ENCODE measurements around the gene PLCXD1.
"Not testable (repeated sequence)": the region's sequence is repeated elsewhere in the genome, so short reads cannot be mapped to it uniquely, and the experiment has no call there.

The PLCXD1 gene

DNA sequence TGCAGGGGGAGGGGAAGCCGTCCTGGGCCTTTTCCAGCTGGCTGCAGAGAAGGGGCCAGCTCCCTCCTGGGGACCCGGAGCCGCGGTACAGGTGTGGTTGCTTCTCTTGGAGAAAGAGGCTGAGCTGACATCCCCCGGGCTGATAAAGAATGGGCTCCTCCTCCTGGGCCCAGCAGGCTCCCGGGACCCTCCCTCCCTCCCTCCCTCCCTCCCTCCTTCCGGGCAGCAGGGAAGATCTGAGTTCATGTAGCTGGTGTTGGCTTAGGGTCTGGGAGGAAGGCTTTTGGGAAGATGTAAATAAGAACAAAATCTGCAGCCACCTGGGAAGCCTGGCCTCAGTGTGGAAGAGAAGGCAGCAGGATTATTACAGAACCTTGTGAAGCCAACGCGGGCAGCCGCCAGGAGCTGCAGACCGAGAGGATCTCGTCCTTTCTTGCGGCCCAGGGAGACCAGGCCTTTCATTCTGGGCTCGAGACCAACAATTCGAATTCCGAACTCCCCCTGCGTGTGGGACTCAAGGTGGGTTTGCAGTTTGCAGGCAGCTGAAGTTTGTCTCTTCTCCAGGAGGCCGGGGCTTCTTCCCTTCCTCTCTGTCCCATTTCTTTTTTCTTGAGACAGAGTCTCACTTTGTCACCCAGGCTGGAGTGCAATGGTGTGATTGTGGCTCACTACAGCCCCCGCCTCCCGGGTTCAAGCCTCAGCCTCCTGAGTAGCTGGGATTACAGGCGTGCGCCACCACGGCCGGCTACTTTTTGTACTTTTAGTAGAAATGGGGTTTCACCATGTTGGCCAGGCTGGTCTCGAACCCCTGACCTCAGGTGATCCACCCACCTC lies at the start of gene PLCXD1:
Gene PLCXD1 (plus strand): TSS at position 216 of the 834 bp plus-strand sequence. CDS start 2,807 bp downstream, outside the sequence.
- no peak for DNase-seq

DNA sequence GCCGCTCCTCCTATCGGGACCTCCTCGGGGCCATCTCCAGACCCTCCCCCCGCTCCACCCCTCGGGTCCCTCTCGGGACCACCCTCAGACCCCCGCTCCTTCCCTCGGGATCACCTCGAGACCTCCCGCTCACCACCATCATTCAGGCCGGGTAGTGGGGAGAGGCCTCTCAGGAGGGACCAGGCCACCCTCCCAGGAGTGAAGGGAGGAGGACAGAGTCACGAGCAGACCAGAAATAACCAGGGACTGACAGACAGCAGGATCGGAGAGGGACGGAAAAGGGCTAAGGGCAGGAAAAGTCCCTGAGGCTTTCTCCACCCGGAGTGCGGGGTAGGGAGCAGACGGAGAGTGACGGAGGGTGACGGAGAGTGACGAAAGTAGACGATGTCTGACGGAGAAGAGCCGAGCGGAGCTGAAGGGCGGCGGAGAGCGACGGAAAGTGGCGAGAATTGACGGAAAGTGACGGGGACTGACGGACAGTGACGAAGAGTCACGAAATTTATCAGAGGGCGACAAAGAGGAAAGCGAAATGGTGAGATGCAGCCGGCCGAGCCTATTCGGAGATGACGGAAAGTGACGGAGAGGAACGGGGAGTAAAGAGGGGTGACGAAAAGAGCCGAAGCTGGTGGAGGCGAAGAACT lies 49.4 kb upstream of the PLCXD1 start:
- not testable (repeated sequence) for DNase-seq

DNA sequence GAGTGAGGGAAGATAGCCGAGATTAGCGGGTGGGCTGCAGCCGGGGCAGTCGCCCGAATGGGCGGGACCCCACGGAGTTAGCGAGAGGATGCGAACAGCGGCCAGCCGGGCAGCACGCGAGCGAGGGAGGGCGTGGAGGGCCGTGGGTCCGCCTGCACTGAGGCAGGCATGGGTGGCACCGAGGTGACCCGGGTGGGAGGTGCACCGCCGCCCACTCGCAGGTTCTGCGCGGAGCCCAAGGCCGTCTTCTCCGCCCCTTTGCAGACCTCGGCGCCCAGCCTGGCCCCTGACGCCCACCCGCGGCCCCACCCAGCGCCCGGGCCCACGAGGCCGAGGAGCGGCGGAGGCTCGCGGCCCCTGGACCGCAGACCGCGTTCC lies 48.9 kb upstream of the PLCXD1 start:
- not testable (repeated sequence) for DNase-seq

- not testable (repeated sequence) for DNase-seq
These were observed 45.0 kb upstream of the PLCXD1 start for GRCh38 chrX:236201-236600.

DNA sequence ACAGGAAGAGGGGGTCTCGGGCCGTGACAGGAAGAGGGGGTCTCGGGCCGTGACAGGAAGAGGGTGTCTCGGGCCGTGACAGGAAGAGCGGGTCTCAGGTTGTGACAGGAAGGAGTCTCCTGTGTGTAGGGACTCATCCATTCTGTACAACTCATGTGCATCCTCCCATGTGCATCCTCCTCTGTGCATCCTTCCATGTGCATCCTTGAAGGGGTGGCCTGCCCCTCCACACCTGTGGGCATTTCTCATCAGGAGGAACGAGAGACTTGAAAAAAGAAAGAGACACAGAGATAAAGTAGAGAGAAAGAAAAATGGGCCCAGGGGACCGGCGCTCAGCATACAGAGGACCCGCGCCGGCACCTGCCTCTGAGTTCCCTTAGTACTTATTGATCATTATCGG lies 30.2 kb upstream of the PLCXD1 start:
- no peak for DNase-seq

DNA sequence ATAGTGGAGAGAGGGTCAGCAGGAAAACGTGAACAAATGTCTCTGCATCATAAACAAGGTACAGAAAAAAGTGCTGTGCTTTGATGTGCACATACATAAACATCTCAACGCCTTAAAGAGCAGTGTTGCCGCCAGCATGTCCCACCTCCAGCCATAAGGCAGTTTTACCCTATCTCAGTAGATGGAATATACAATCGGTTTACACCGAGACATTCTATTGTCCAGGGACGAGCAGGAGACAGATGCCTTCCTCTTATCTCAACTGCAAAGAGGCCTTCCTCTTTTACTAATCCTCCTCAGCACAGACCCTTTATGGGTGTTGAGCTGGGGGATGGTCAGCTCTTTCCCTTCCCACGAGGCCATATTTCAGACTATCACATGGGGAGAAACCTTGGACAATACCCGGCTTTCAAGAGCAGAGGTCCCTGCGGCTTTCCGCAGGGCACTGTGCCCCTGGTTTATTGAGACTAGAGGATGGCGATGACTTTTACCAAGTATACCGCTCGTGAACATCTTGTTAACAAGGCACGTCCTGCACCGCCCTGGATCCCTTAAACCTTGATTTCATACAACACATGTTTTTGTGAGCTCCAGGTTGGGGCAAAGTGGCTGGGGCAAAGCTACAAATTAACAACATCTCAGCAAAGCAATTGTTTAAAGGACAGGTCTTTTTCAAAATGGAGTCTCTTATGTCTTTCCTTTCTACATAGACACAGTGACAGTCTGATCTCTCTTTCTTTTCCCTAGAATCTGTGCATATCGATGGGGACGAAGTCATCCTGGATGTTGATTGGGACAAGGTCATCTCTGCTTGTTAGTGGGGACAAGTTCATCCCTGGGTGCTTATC lies 29.6 kb upstream of the PLCXD1 start:
- not testable (repeated sequence) for DNase-seq

DNA sequence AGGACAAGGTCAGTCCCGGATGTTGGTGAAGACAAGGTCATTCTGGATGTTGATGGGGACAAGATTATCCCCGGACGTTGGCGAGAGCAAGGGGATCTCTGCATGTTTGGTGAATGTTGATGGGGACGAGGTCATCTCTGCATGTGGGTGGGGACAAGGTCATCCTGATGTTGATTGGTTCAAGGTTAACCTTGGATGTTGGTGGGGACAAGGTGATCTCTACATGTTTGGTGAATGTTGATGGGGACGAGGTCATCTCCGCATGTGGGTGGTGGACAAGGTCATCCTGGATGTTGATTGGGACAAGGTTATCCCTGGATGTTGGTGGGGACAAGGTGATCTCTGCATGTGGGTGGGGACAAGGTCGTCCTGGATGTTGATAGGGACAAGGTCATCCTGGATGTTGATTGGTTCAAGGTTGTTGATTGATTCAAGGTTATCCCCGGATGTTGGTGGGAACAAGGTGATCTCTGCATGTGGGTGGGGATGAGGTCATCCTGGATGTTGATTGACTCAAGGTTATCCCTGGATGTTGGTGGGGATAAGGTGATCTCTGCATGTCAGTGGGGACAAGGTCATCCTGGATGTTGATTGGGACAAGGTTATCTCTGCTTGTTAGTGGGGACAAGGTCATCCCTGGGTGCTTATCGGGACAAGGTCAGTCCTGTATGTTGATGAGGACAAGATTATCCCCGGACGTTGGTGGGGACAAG lies 28.8 kb upstream of the PLCXD1 start:
- no peak for DNase-seq

- DNase-seq, result no peak
These were observed 28.3 kb upstream of the PLCXD1 start for GRCh38 chrX:252957-253291.

GRCh38 chrX:253451-254297 lies 27.5 kb upstream of the PLCXD1 start:
- no peak for DNase-seq

DNA sequence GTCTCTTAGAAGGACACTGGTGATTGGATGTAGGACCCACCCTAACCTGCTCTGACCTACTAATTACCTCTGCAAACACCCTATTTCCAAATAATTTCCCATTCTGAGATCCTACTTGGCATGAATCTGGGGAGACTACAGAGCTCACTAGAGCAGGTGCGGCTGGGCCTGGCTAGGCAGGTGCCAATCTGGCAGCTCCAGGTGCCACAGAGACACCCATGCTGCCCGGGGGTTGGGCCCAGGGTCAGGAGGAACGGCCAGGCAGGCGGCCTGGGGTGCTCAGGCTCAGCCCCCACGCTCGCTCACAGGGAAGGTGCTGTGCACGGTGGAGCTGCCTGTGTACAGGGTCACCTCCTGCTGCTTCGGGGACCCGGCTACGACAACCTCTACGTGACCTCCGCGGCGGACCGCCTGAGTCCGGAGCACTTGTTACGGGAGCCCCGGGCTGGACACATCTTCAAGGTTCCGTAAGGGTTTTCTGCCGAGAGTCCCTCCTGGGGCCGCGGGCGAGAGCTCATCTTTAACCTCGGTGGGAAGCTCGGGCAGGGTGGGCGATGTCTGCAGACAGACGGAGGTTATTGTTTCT lies 26.5 kb upstream of the PLCXD1 start:
- DNase-seq, result no peak

DNA sequence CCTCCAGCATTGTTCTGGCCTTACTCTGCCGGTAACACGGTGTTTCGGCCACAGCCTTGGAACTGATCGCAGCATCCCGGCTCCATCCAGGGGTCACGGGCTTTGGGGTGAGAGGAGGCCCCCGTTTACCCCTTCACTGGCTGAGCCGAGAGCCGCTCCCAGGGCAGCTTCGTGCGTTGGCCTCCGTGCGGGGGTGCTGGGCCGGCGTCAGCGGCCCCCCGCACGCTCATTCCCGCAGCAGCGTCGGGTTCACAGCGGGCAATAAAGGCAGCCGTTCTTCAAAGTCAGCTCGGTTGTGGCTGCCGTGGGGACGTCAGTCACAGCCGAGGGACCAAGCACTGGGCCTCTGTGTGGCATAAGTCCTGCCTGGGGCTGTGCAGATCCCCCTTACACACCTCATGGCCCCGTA lies 25.3 kb upstream of the PLCXD1 start:
- DNase-seq, result no peak

GRCh38 chrX:257054-257453 lies 24.1 kb upstream of the PLCXD1 start:
- not testable (repeated sequence) for DNase-seq

- DNase-seq, result no peak
These were observed 23.4 kb upstream of the PLCXD1 start for GRCh38 chrX:257681-258289.

GRCh38 chrX:258291-259040 lies 22.7 kb upstream of the PLCXD1 start:
- no peak for DNase-seq

DNA sequence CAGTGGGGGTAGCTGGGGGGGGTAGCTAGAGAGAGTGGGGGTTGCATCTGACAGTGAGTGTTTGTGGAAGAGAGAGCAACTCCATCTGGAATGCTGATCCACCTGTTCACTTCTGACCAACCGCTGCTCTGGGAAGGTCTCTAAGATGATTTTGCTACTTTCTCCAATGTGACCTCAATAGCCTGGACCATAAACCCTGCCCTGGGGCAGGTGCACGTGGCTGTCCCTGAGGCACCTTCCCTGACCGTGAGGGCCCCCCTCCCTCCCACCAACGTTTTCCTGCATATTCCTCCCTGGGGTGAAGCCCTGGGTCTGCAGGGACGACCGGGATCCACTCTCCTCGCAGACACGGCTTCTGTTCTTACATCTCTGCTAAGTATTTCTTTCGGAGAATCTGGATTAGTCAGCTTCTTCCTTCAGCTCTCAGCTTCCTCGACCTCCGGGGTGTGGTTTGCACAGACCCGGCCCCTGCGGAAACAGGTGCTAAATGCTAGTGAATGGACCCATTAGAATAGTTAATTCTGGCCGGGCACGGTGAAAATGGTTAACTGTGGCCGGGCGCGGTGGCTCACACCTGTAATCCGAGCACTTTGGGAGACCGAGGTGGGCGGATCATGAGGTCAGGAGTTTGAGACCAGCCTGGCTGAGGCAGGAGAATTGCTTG lies 21.4 kb upstream of the PLCXD1 start:
- DNase-seq, result no peak

- no peak for DNase-seq
These were observed 19.8 kb upstream of the PLCXD1 start for GRCh38 chrX:261167-261918.

GRCh38 chrX:261919-262352 lies 19.2 kb upstream of the PLCXD1 start:
- DNase-seq, result no peak

DNA sequence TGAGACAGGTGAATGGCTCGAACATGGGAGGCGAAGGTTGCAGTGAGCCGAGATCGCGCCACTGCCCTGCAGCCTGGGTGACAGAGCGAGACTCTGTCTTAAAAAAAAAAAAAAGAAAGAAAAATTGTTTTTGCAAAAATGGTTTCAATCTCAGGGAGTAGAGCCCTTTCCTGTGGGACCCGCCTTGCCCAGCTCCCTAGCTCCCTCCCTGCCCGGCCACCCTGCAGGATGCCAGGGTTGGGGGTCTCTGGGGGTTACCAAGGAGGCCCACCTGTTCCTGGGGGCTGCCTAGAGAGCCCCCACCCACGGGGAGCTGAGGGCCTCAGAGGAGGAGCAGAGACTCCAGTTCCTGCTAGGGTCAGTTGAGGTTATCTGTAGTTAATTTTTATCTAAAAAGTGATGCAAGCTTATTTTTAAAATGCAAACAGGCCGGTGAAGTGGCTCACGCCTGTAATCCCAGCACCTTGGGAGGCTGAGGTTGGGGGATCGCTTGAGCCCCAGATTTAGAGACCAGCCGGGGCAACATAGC lies 18.7 kb upstream of the PLCXD1 start:
- DNase-seq, result no peak

DNA sequence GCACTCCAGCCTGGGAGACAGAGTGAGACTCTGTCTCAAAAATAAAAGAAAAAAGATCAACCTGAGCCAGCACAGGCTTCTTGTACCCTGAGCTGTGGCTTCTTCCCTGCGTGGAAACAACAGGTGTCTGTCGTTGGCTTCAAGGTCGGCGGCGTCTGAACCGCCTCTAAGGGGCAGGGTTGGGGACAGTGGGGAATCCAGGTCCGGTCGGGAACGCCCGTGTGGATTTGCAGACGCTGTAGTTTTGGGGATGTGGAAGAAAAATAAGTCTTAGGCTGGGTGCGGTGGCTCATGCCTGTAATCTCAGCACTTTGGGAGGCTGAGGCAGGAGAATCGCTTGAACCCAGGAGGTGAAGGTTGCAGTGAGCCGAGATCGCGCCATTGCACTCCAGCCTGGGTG lies 17.2 kb upstream of the PLCXD1 start:
- DNase-seq, result not testable (repeated sequence)
